Peyer's patch (tissue), 4 donors: ENCODE measurements around the gene TACC2.

Experiments used
- POLR2A ChIP-seq, 2 donors: fragments of 450-650 bp; IDR thresholded peaks; one replicate each; pipeline ENCODE4 v1.5.1; 2017; ENCODE audit warnings: antibody characterized with exemption in 2 of 2, mild to moderate bottlenecking in 2 of 2, moderate library complexity in 2 of 2
- TF ChIP-seq, protein P1 (sequence below), 6 experiments: fragments of 450-650 bp in 4 of 6; fragments of 200-600 bp in 2 of 6; sonication (generic) in 1 of 6; IDR thresholded peaks; one replicate each; pipeline ENCODE4 v1.5.1; 2017 to 2019; ENCODE audit warnings: antibody characterized with exemption in 6 of 6, mild to moderate bottlenecking in 3 of 6, moderate library complexity in 1 of 6

DNA sequence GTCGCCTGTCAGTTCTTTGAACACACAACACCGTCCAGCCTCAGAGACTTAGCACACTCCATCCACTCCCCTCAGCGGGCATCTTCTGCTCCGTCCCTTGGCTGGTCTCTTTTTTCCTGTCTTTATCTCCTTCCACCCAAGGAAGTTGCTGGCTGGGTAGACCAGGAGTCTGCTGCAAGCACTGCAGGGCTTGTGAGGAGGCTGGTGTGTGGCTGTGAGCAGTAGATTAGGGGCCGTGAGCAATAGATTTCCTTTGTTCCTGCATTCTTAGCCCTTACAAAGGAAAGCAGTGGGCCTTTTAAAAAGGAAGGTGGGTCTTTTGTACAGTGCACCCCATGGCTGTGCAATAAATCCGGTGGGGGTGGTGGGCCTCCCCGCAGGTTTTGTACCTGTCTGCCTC lies 181.8 kb downstream of the TACC2 start:
- TF ChIP-seq, protein P1, sequence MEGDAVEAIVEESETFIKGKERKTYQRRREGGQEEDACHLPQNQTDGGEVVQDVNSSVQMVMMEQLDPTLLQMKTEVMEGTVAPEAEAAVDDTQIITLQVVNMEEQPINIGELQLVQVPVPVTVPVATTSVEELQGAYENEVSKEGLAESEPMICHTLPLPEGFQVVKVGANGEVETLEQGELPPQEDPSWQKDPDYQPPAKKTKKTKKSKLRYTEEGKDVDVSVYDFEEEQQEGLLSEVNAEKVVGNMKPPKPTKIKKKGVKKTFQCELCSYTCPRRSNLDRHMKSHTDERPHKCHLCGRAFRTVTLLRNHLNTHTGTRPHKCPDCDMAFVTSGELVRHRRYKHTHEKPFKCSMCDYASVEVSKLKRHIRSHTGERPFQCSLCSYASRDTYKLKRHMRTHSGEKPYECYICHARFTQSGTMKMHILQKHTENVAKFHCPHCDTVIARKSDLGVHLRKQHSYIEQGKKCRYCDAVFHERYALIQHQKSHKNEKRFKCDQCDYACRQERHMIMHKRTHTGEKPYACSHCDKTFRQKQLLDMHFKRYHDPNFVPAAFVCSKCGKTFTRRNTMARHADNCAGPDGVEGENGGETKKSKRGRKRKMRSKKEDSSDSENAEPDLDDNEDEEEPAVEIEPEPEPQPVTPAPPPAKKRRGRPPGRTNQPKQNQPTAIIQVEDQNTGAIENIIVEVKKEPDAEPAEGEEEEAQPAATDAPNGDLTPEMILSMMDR (IDR thresholded peaks at IDR 0.05): no peak
- no peak for TF ChIP-seq POLR2A (IDR thresholded peaks at IDR 0.05)
